GM12875 (cell line): ENCODE measurements around the gene SHC4.

Experiments used
- H3K4me3 ChIP-seq: one replicate; pipeline ENCODE4 v1.5.1; 2011; ENCODE audit warnings: low read depth, low read length, control low read depth
- TF ChIP-seq, protein P1 (sequence below): IDR thresholded peaks from 2 replicates; pipeline ENCODE4 v1.5.1; 2011; ENCODE audit warnings: low read depth, mild to moderate bottlenecking, control low read depth, inconsistent platforms, low read length, moderate library complexity, borderline replicate concordance; ENCODE audit not compliant: insufficient read depth

The SHC4 gene

DNA sequence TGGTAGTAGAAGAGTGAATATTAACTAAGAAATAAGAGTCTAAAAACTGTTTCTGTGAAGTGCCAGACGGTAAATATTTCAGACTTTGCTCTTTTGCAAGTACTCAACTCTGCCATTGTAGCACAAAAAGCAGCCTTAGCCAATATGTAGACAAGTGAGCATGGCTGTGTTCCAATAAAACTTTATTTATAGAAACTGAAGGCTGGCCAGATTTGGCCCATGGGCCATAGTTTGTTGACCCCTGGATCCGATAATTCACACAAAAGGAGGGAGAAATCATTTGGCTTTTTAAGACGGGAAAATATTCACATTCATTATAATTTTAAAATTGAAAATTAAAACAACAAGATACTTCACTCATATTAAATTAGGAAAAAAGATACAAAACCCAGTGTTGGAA lies 70.4 kb downstream of the SHC4 start:
- TF ChIP-seq, protein P1, sequence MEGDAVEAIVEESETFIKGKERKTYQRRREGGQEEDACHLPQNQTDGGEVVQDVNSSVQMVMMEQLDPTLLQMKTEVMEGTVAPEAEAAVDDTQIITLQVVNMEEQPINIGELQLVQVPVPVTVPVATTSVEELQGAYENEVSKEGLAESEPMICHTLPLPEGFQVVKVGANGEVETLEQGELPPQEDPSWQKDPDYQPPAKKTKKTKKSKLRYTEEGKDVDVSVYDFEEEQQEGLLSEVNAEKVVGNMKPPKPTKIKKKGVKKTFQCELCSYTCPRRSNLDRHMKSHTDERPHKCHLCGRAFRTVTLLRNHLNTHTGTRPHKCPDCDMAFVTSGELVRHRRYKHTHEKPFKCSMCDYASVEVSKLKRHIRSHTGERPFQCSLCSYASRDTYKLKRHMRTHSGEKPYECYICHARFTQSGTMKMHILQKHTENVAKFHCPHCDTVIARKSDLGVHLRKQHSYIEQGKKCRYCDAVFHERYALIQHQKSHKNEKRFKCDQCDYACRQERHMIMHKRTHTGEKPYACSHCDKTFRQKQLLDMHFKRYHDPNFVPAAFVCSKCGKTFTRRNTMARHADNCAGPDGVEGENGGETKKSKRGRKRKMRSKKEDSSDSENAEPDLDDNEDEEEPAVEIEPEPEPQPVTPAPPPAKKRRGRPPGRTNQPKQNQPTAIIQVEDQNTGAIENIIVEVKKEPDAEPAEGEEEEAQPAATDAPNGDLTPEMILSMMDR = no peak
- H3K4me3 ChIP-seq = no peak overlapping the region

DNA sequence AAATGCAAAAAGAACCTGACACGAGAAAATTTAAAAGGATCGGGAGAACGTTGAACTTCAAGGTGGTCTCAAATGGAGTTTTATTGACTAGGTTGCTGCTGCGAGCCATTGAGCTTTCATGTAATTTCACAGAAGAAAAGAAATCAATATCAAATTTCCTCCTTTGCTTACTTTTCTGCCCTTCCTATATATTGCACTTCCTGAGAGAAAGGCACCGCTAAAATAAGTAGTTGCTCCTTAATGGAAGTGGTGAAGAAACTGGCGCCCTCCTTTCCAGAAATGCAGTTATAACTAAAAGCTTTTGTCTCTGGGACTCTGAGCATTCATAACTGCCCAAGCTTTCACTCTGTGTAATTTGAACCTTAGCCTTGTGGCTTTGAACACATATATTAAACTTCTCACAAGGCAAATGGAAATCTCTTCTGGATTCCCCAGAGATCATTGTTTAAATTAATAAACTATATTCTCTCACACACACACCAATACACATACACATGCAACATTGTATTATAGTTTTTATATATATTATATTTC lies 72.4 kb downstream of the SHC4 start:
- H3K4me3 ChIP-seq = no peak overlapping the region
- TF ChIP-seq, protein P1 = no peak

DNA sequence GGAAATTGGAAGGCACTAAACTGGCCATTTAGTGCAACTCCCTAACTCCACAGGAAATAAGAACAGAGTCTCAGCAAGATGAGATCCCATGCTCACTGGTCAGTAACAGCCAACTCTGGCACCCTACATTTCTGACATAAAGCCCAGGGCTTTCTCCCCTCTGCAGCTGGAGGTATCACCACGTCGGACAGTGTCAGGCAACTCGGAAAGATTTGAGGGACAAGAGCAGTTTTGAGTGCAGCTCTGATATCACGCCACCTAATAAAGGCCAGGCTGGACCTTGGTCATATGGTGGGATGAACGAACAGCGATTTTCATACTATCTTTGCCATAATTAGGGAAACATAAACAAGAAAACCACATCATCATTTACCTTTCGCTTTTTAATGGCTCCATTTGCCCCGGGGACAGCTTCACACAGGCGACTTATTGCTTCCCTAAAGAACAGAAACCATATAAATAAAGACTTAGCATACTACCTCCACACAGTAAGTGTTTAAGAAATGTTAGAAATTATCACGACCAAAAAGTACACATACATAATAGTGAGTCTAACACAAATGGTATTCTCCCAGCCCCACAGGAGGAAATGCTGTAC lies 73.2 kb downstream of the SHC4 start:
- TF ChIP-seq, protein P1 = no peak
- H3K4me3 ChIP-seq = no peak overlapping the region

DNA sequence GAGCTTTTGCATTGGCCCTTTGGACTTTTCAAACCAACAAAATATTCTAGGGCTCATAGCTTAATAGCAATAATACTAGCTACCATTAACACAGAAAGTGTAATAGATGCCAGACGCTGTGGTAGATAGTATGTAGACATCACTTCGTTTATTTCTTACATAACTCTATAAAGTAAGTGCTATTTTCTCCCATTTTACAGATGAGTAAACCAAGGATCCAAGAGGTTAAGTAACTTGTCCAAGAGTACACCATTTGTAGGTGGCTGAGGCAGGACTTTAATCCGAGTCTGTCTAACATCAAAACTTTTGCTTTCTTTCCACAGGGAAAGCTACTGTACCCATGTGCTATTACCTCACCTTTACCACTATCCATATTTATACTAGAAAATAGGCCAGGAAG lies 73.8 kb downstream of the SHC4 start:
- H3K4me3 ChIP-seq = no peak overlapping the region
- TF ChIP-seq, protein P1 = no peak

DNA sequence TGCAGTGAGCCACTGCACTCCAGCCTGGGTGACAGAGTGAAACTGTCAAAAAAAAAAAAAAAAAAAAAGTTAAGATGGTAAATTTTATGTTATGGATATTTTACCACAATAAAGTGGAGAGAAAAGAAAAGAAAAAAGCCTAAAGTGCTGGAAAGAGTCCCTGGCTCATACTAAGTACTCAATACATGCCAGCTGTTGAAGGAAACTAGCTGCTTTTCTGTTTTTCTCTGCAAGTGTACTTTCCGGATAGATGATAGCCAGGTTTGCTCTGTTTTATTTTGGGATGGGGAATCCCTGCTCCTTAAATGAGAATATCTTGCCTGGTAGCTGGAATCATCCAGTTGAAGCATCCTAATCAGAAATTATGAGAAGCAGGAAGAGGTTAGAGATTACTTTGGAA lies 74.9 kb downstream of the SHC4 start:
- no peak overlapping the region for H3K4me3 ChIP-seq
- TF ChIP-seq, protein P1 = no peak

DNA sequence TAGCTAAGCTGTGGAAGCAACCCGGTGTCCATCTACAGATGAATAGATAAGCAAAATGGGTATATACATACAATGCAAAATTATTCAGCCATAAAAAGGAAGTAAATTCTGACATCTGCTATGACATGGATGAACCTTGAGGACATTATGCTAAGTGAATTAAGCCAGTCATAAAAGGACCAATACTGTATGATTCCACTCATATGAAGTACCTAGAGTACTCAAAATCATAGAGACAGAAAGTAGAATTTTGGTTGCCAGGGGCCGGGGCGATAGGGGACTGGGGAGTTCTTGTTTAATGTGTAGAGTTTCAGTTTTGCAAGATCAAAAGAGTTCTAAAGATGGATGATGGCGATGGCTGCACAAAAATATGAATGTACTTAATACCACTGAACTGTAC lies 75.5 kb downstream of the SHC4 start:
- TF ChIP-seq, protein P1 = no peak
- no peak overlapping the region for H3K4me3 ChIP-seq

DNA sequence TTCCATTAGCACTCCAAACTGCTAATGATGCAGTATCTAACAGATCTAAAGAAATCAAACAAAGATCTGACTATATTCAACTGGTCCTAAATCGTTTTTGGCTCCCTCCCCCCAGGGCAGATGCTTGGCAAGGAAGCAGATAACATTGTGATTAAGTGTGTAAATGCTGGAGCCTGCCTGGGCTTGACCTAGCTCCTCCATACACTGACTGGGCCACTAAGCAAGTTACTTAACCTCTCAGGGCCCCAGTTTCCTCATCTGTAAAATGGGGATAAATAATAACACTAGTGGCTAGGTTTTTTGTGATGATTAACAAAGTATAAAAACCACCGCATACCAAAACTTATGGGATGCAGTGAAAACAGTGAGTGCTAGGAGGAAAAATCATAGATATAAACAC lies 76.6 kb downstream of the SHC4 start:
- TF ChIP-seq, protein P1 = no peak
- no peak overlapping the region for H3K4me3 ChIP-seq
